OCI-LY1 (cell line): ENCODE data around the gene GMPPA.

Experiments
- H2AFZ ChIP-seq: fragments of 200-600 bp; sonication (generic), shearing (Covaris generic); 2 replicates; pipeline ENCODE4 v1.6.0; 2014; ENCODE audit warnings: antibody characterized with exemption, mild to moderate bottlenecking, low read length
- H3F3A ChIP-seq: fragments of 200-600 bp; sonication (generic), shearing (Covaris generic); 2 replicates; pipeline ENCODE4 v1.6.0; 2014; ENCODE audit warnings: mild to moderate bottlenecking, antibody characterized with exemption, low read length, moderate library complexity; ENCODE audit not compliant: insufficient read depth
- H3K27ac ChIP-seq: fragments of 200-600 bp; sonication (generic); 2 replicates; pipeline ENCODE4 v1.5.1; 2014; ENCODE audit warnings: low read length, mixed run types, mild to moderate bottlenecking, low read depth; ENCODE audit not compliant: poor library complexity, severe bottlenecking
- H3K27me3 ChIP-seq: fragments of 200-600 bp; sonication (generic); 2 replicates; pipeline ENCODE4 v1.6.0; 2014; ENCODE audit warnings: antibody characterized with exemption, mild to moderate bottlenecking, low read length, moderate library complexity; ENCODE audit not compliant: insufficient read depth
- H3K36me3 ChIP-seq: fragments of 200-600 bp; sonication (generic); 2 replicates; pipeline ENCODE4 v1.6.1; 2014; ENCODE audit warnings: mild to moderate bottlenecking, antibody characterized with exemption, low read length, moderate library complexity, mixed read lengths; ENCODE audit not compliant: insufficient read depth
- H3K4me1 ChIP-seq: fragments of 200-600 bp; sonication (generic); 2 replicates; pipeline ENCODE4 v1.5.1; 2014; ENCODE audit warnings: mild to moderate bottlenecking, low read length, moderate library complexity; ENCODE audit not compliant: insufficient read depth, severe bottlenecking
- H3K4me2 ChIP-seq: fragments of 200-600 bp; sonication (generic), shearing (Covaris generic); 2 replicates; pipeline ENCODE4 v1.6.1; 2014; ENCODE audit warnings: low read length
- H3K4me3 ChIP-seq: fragments of 200-600 bp; sonication (generic); 2 replicates; pipeline ENCODE4 v1.5.1; 2014; ENCODE audit warnings: low read length, low read depth, mild to moderate bottlenecking, mixed read lengths; ENCODE audit not compliant: poor library complexity, severe bottlenecking
- H3K79me2 ChIP-seq: fragments of 200-600 bp; shearing (Covaris generic); 2 replicates; pipeline ENCODE4 v1.6.1; 2016; ENCODE audit warnings: mixed run types, low read length, mixed read lengths; ENCODE audit not compliant: insufficient read depth
- H3K9ac ChIP-seq: fragments of 200-600 bp; sonication (generic), shearing (Covaris generic); 2 replicates; pipeline ENCODE4 v1.6.1; 2014; ENCODE audit warnings: mild to moderate bottlenecking, low read length, mixed read lengths
- H3K9me2 ChIP-seq: fragments of 200-600 bp; sonication (generic), shearing (Covaris generic); 2 replicates; pipeline ENCODE4 v1.6.1; 2014; ENCODE audit warnings: low read depth, mild to moderate bottlenecking, low read length, mixed read lengths
- H3K9me3 ChIP-seq: fragments of 200-600 bp; shearing (Covaris generic); 2 replicates; pipeline ENCODE4 v1.6.1; 2014; ENCODE audit warnings: low read length, mixed read lengths
- H4K20me1 ChIP-seq: fragments of 200-600 bp; sonication (generic), shearing (Covaris generic); 2 replicates; pipeline ENCODE4 v1.6.0; 2016; ENCODE audit warnings: mild to moderate bottlenecking, low read length; ENCODE audit not compliant: insufficient read depth
- CTCF ChIP-seq: fragments of 200-600 bp; sonication (generic), shearing (Covaris generic); IDR thresholded peaks from 2 replicates; pipeline ENCODE4 v1.5.1; 2017; ENCODE audit warnings: mild to moderate bottlenecking, antibody characterized with exemption, low read length, moderate library complexity, mixed read lengths
- EZH2 ChIP-seq: fragments of 200-600 bp; sonication (generic), shearing (Covaris generic); IDR thresholded peaks from 2 replicates; pipeline ENCODE4 v1.8.0; 2017; ENCODE audit warnings: borderline replicate concordance, mixed run types, mild to moderate bottlenecking, antibody characterized with exemption, low read length, moderate library complexity, mixed read lengths

Gene GMPPA

GRCh38 chr2:219545943-219546352 is 47.3 kb downstream of the GMPPA start:
- Histone ChIP-seq H4K20me1 (no peaks in the 10 kb centered on the region), H3K4me1 (peaks cover 13% of the 10 kb centered on the region), H3K9ac (no peak overlapping the region), H2AFZ (no peak overlapping the region), H3K9me3 (no peaks in the 10 kb centered on the region), H3K79me2 (no peaks in the 10 kb centered on the region), H3K9me2 (no peaks in the 10 kb centered on the region), H3F3A (no peaks in the 10 kb centered on the region), H3K27me3 (no peaks in the 10 kb centered on the region), H3K36me3 (peaks cover 4% of the 10 kb centered on the region; the same call in 1 of the 2 replicates), H3K4me2 (no peak overlapping the region), H3K27ac (no peak overlapping the region), H3K4me3 (no peak overlapping the region)
- TF ChIP-seq CTCF (no peak), EZH2 (no peak)

- Histone ChIP-seq H3K4me3 (no peak overlapping the region), H3K9me3 (no peaks in the 10 kb centered on the region), H2AFZ (no peak overlapping the region), H3F3A (no peaks in the 10 kb centered on the region), H3K4me2 (no peak overlapping the region), H3K36me3 (no peaks in the 10 kb centered on the region), H3K9ac (no peak overlapping the region), H3K9me2 (no peaks in the 10 kb centered on the region), H3K27me3 (no peaks in the 10 kb centered on the region), H3K79me2 (no peaks in the 10 kb centered on the region), H3K4me1 (peaks cover 5% of the 10 kb centered on the region), H4K20me1 (no peaks in the 10 kb centered on the region), H3K27ac (no peak overlapping the region)
- TF ChIP-seq CTCF: no peak
- no peak for TF ChIP-seq EZH2
These were observed 48.9 kb downstream of the GMPPA start for GRCh38 chr2:219547621-219548020.

DNA sequence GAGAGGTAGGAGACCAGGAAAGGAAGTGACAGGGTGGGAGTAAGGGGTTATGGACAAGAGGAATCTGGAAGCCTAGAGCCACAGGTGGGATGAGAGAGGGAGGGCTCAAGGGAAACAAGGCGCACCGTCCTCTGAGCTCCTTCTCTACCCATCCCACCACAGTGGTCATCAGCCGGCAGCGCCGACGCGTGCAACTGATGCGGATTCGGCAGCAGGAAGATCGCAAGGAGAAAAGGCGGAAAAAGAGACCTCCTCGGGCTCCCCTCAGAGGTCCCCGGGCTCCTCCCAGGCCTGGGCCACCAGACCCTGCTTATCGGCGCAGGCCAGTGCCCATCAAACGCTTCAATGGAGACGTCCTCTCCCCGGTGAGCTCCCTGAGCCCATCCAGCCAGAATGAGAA is 50.3 kb downstream of the GMPPA start:
- H3K9me2 ChIP-seq: no peaks in the 10 kb centered on the region
- TF ChIP-seq CTCF (no peak), EZH2 (no peak)

More for the DNA sequence above, 50.3 kb downstream of the GMPPA start:
- Histone ChIP-seq H3K4me2 (no peak overlapping the region), H3K4me3 (no peak overlapping the region), H3K36me3 (no peaks in the 10 kb centered on the region), H2AFZ (no peak overlapping the region), H3K27me3 (no peaks in the 10 kb centered on the region), H3K79me2 (no peaks in the 10 kb centered on the region), H4K20me1 (no peaks in the 10 kb centered on the region), H3F3A (no peaks in the 10 kb centered on the region), H3K9me3 (no peaks in the 10 kb centered on the region), H3K27ac (no peak overlapping the region), H3K9ac (no peak overlapping the region), H3K4me1 (peaks cover 5% of the 10 kb centered on the region)
